SK-N-SH treated with all-trans-retinoic acid at 6 μM for 48 hours (cell line): ENCODE measurements around the gene TNRC6B.

Source experiments
- ATAC-seq: fragments of 200-7000 bp; cut with Tn5 transposase; 3 replicates; pipeline ENCODE4 v1.9.1; 2020; ENCODE audit warnings: mild to moderate bottlenecking, moderate library complexity
- ARNTL ChIP-seq: fragments of 450-650 bp; formaldehyde crosslinking; IDR thresholded peaks from 2 replicates; pipeline ENCODE4 v1.5.0; 2020; ENCODE audit warnings: low read depth, mild to moderate bottlenecking, moderate library complexity, borderline replicate concordance
- BACH2 ChIP-seq: fragments of 250-450 bp; sonication (Bioruptor Pico); IDR thresholded peaks from 2 replicates; pipeline ENCODE4 v1.9.0; 2021; ENCODE audit warnings: mild to moderate bottlenecking, borderline replicate concordance
- CSRNP3 ChIP-seq: fragments of 250-450 bp; sonication (Bioruptor Pico); IDR thresholded peaks from 2 replicates; pipeline ENCODE4 v1.5.1; 2021; ENCODE audit warnings: mild to moderate bottlenecking, moderate library complexity
- ESRRG ChIP-seq: fragments of 250-450 bp; sonication (Bioruptor Pico); IDR thresholded peaks from 2 replicates; pipeline ENCODE4 v1.6.1; 2021; ENCODE audit warnings: mild to moderate bottlenecking
- GLIS3 ChIP-seq: fragments of 250-450 bp; sonication (Bioruptor Pico); IDR thresholded peaks from 2 replicates; pipeline ENCODE4 v1.5.0; 2020; ENCODE audit warnings: mild to moderate bottlenecking, moderate library complexity
- ISL1 ChIP-seq: fragments of 250-450 bp; sonication (Bioruptor Pico); IDR thresholded peaks from 2 replicates; pipeline ENCODE4 v2.1.2; 2022; ENCODE audit warnings: mild to moderate bottlenecking, moderate library complexity
- OSR1 ChIP-seq: fragments of 250-450 bp; sonication (Bioruptor Pico); IDR thresholded peaks from 2 replicates; pipeline ENCODE4 v1.8.0; 2022; ENCODE audit warnings: moderate library complexity, mild to moderate bottlenecking, inconsistent platforms
- PATZ1 ChIP-seq: fragments of 250-450 bp; sonication (Bioruptor Pico); IDR thresholded peaks from 2 replicates; pipeline ENCODE4 v1.8.0; 2020; ENCODE audit warnings: mild to moderate bottlenecking, moderate library complexity, borderline replicate concordance
- POU6F1 ChIP-seq: fragments of 250-450 bp; sonication (Bioruptor Pico); IDR thresholded peaks from 2 replicates; pipeline ENCODE4 v1.8.0; 2021; ENCODE audit warnings: low read depth, mild to moderate bottlenecking, moderate library complexity, borderline replicate concordance
- PPARA ChIP-seq: fragments of 250-450 bp; sonication (Bioruptor Pico); IDR thresholded peaks from 2 replicates; pipeline ENCODE4 v1.5.0; 2020; ENCODE audit warnings: mild to moderate bottlenecking, borderline replicate concordance
- RARB ChIP-seq: fragments of 250-450 bp; sonication (Bioruptor Pico); IDR thresholded peaks from 2 replicates; pipeline ENCODE4 v1.8.0; 2021; ENCODE audit warnings: mild to moderate bottlenecking, moderate library complexity
- SNAI2 ChIP-seq: fragments of 250-450 bp; sonication (Bioruptor Pico); IDR thresholded peaks from 2 replicates; pipeline ENCODE4 v1.5.0; 2020; ENCODE audit warnings: mild to moderate bottlenecking, moderate library complexity
- TCF4 ChIP-seq: fragments of 250-450 bp; sonication (Bioruptor Pico); IDR thresholded peaks from 2 replicates; pipeline ENCODE4 v1.8.0; 2021; ENCODE audit warnings: mild to moderate bottlenecking, moderate library complexity, borderline replicate concordance
- TOX ChIP-seq: fragments of 250-450 bp; sonication (Bioruptor Pico); IDR thresholded peaks from 2 replicates; pipeline ENCODE4 v1.8.0; 2021; ENCODE audit warnings: mild to moderate bottlenecking, moderate library complexity, borderline replicate concordance
- TSHZ2 ChIP-seq: fragments of 250-450 bp; sonication (Bioruptor Pico); IDR thresholded peaks from 2 replicates; pipeline ENCODE4 v1.5.0; 2020; ENCODE audit warnings: mild to moderate bottlenecking, moderate library complexity
- ZC3H10 ChIP-seq: fragments of 250-450 bp; sonication (Bioruptor Pico); IDR thresholded peaks from 2 replicates; pipeline ENCODE4 v1.5.1; 2021; ENCODE audit warnings: mild to moderate bottlenecking, moderate library complexity
- ZFP3 ChIP-seq: fragments of 250-450 bp; sonication (Bioruptor Pico); IDR thresholded peaks from 2 replicates; pipeline ENCODE4 v1.5.0; 2020; ENCODE audit warnings: mild to moderate bottlenecking, moderate library complexity
- ZFP30 ChIP-seq: fragments of 450-650 bp; formaldehyde crosslinking; IDR thresholded peaks from 2 replicates; pipeline ENCODE4 v1.5.0; 2022; ENCODE audit warnings: mild to moderate bottlenecking, moderate library complexity
- ZNF565 ChIP-seq: fragments of 450-650 bp; formaldehyde crosslinking; conservative IDR thresholded peaks from 2 replicates; pipeline ENCODE4 v1.5.0; 2020; ENCODE audit warnings: low read depth, mild to moderate bottlenecking, moderate library complexity
- ZNF70 ChIP-seq: fragments of 450-650 bp; formaldehyde crosslinking; IDR thresholded peaks from 2 replicates; pipeline ENCODE4 v1.5.0; 2020; ENCODE audit warnings: mild to moderate bottlenecking, moderate library complexity
- ZNF8 ChIP-seq: fragments of 450-650 bp; formaldehyde crosslinking; IDR thresholded peaks from 2 replicates; pipeline ENCODE4 v1.5.0; 2020; ENCODE audit warnings: mild to moderate bottlenecking, moderate library complexity

The TNRC6B gene

DNA sequence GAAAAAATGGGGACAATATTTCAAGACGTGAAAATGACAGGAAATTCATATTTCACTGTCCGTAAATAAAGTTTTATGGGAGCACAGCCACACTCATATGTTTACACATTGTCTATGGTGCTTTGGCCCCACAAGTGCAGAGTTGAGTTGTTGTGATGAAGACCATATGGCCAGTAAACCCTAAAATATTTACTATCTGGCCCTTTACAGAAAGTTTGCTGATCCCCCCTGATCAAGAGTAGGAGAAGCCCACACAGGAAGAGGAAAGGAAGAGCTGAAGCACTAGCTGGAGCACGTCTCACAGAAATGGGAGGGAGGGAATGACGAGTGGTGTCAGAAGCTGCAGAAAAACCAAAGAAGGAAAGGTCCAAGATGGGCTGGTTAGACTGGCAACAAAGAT lies 78.8 kb downstream of the TNRC6B start:
- TF ChIP-seq BACH2 (CRISPR knock-in tag) (no peak), TSHZ2 (CRISPR knock-in tag) (no peak), RARB (CRISPR knock-in tag) (no peak), ZNF70 (no peak), POU6F1 (no peak), ZNF8 (no peak), PPARA (CRISPR knock-in tag) (no peak), ZC3H10 (no peak), OSR1 (CRISPR knock-in tag) (no peak), TCF4 (CRISPR knock-in tag) (no peak), ZFP3 (CRISPR knock-in tag) (no peak), GLIS3 (no peak), ZNF565 (CRISPR knock-in tag) (no peak), TOX (CRISPR knock-in tag) (no peak), ZFP30 (no peak), PATZ1 (CRISPR knock-in tag) (no peak)

GRCh38 chr22:40258017-40258416 lies 80.3 kb downstream of the TNRC6B start:
- TF ChIP-seq RARB (CRISPR knock-in tag) (no peak), TCF4 (CRISPR knock-in tag) (no peak), ISL1 (CRISPR knock-in tag) (no peak), ZFP30 (no peak), ARNTL (CRISPR knock-in tag) (no peak), ZNF565 (CRISPR knock-in tag) (no peak), POU6F1 (no peak), SNAI2 (CRISPR knock-in tag) (no peak)
- ATAC-seq: no peak

More for the DNA sequence above, 78.8 kb downstream of the TNRC6B start:
- no peak for ATAC-seq

GRCh38 chr22:40258501-40258915 lies 80.8 kb downstream of the TNRC6B start:
- ATAC-seq: no peak
- TF ChIP-seq TCF4 (CRISPR knock-in tag): no peak

GRCh38 chr22:40261783-40262182 lies 84.1 kb downstream of the TNRC6B start:
- TF ChIP-seq ISL1 (CRISPR knock-in tag) (no peak), RARB (CRISPR knock-in tag) (no peak), ZNF70 (no peak), ZNF8 (no peak), ESRRG (no peak), ZFP3 (CRISPR knock-in tag) (no peak), ZFP30 (no peak), CSRNP3 (no peak), TOX (CRISPR knock-in tag) (no peak), PPARA (CRISPR knock-in tag) (no peak)
- no peak for ATAC-seq
